Erythroblast (primary cell): ENCODE data around the gene TUBB2B.

Experiments
- GATA1 ChIP-seq: IDR thresholded peaks from 2 replicates; pipeline ENCODE4 v1.6.1; 2011; ENCODE audit warnings: low read depth, mild to moderate bottlenecking, control low read depth, low read length, moderate library complexity
- POLR2A ChIP-seq: IDR thresholded peaks from 2 replicates; pipeline ENCODE4 v1.6.1; 2011; ENCODE audit warnings: mild to moderate bottlenecking, low read length

GRCh38 chr6:3175715-3176402 is 51.6 kb downstream of the TUBB2B start:
- TF ChIP-seq POLR2A = no peak
- no peak for TF ChIP-seq GATA1
